Activated naive CD8-positive, alpha-beta T cell treated with anti-CD3 and anti-CD28 coated beads, Interleukin-2, amount 50 U/mL, for 24 hours (primary cell): ENCODE data around the gene PCNX3.
A peak's percentile ranks its signal among the peaks of the same experiment; 100 is the strongest.

ENCODE experiments used
- ATAC-seq: fragments of 150-1000 bp; cut with Tn5 transposase; one replicate; pipeline ENCODE4 v1.10.0; 2021
- DNase-seq: peaks from one replicate; pipeline ENCODE4 v3.0.0; 2021
- H3K27ac Mint-ChIP-seq: one replicate; pipeline ENCODE4 v1.8.0; 2021; ENCODE audit warnings: mild to moderate bottlenecking, mixed read lengths
- H3K27me3 Mint-ChIP-seq: one replicate; pipeline ENCODE4 v1.8.0; 2021; ENCODE audit warnings: mixed read lengths
- H3K36me3 Mint-ChIP-seq: one replicate; pipeline ENCODE4 v1.8.0; 2021; ENCODE audit warnings: low read depth, mixed read lengths
- H3K4me1 Mint-ChIP-seq: one replicate; pipeline ENCODE4 v1.8.0; 2021; ENCODE audit warnings: mixed read lengths
- H3K4me3 Mint-ChIP-seq: one replicate; pipeline ENCODE4 v1.8.0; 2021; ENCODE audit warnings: mild to moderate bottlenecking, moderate library complexity, mixed read lengths
- H3K9me3 Mint-ChIP-seq: one replicate; pipeline ENCODE4 v1.8.0; 2021; ENCODE audit warnings: mixed read lengths

The PCNX3 gene

DNA sequence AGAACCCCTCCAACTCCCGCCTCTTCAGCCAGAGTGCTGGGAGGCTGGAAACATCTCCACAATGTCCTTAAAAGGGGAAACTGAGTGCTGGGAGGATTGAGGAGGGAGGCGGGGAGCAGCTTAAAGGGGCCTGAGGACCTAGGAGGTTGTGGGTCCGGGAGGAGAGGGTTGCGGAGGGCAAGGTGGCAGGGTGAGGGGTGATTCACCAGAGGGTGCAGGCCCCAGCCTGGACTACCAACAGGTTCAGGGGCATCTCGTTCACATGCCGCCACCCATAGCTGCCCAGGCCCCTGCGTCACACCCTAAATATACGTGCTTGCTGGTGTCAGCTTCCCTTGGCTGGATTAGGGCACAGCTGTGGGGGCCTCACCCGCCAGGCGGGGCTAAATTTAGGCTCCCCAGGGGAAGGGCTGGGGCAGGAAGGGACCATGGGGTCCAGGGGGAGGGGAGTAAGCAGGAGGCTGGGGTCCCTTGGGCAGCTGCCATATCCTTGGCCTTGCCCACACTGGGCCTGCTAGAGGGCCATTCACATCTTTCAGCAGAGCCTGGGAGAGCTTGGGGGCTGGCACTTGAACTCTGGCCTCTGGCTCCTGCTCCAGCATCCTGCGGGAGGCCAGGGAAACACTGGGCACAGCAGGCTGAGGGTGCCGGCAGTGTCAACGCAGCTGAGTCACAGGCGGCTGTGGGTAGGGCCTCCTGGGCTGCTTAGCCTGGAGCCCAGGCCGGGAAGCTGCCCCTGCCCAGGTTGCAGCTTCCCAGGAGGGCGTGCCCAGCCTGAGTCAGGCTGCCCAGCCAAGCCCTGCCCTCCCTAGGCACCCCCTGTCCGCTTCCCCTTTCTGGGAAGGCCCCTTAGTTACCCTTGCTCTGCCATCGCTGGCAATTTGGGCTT lies 38.5 kb upstream of the PCNX3 start:
- Mint-ChIP-seq H3K4me1 (peaks cover 42% of the 10 kb centered on the region), H3K27ac (peak overlapping the region; percentile 79), H3K9me3 (no peaks in the 10 kb centered on the region), H3K4me3 (peak overlapping the region; percentile 86), H3K27me3 (no peaks in the 10 kb centered on the region), H3K36me3 (peaks cover 23% of the 10 kb centered on the region)
- DNase-seq (peak; percentile 58), ATAC-seq (peak; percentile 14)

DNA sequence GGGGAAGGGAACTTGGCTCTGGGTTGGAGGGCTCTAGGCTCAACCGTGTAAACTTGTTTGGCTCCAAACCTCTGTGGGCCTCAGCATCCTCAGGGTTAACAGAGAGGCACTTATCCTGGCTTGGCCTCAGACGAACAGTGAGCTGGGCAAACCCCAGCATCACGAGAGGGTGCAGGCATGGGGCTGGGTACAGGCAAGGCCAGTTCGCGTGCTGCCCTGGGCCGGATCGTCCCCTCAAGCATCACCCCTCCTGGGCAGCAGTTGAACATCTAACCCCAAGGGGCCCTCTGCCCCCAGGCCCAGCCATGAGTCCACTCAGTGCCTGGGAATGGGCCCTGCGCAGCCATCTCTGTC lies 37.8 kb upstream of the PCNX3 start:
- ATAC-seq (no peak), DNase-seq (no peak)
- Mint-ChIP-seq H3K27ac (peak overlapping the region; percentile 39), H3K4me1 (peaks cover 40% of the 10 kb centered on the region), H3K9me3 (no peaks in the 10 kb centered on the region), H3K27me3 (no peaks in the 10 kb centered on the region), H3K4me3 (peak overlapping the region; percentile 86), H3K36me3 (peaks cover 23% of the 10 kb centered on the region)

DNA sequence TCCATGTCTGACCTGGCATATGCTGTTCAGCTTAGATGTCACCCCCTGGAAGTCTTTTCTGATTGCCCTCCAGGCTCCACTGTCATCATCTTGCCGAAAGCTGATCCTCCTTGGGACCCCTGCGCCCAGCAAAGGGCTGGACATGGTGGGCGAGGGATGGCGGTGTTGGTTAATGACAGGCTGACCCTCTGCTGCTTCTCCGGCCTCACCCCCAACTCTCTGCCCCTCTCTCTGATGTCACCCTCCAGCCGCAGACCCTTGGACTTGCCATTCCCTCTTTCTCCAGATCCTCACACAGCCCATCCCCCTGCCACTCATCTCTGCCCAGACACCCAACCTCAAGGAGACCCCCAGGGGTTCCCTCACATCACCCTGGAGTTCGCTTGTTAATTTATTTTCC lies 37.4 kb upstream of the PCNX3 start:
- peaks cover 21% of the 10 kb centered on the region for H3K36me3 Mint-ChIP-seq
- H3K9me3 Mint-ChIP-seq, result no peaks in the 10 kb centered on the region
- peaks cover 38% of the 10 kb centered on the region for H3K4me1 Mint-ChIP-seq
- H3K27me3 Mint-ChIP-seq, result no peaks in the 10 kb centered on the region
- ATAC-seq (no peak), DNase-seq (no peak)
- peak overlapping the region; percentile 86 for H3K4me3 Mint-ChIP-seq
- peak overlapping the region; percentile 39 for H3K27ac Mint-ChIP-seq

DNA sequence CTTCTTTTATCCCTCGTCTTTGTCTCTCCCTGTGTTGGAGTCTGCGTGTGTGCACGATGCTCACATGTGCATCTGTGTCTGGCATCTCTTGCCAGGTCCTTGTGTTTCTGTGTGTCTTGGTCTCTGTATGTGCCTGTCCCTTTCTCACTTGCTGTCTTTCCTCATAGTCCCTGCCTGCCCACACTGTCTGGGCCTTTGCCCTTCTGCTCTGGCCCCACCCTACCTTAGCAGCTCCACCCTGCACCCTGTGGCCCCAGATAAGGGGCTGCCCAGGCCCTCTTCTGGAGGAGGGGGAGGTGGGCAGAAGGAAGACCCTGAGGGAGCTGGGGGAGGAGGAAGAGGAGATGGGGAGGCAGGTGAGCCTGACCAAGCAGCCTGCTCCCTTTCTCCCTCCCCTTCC lies 36.9 kb upstream of the PCNX3 start:
- Mint-ChIP-seq H3K9me3 (no peaks in the 10 kb centered on the region), H3K4me1 (peaks cover 33% of the 10 kb centered on the region), H3K4me3 (peak overlapping the region; percentile 53), H3K27ac (peak overlapping the region; percentile 7), H3K27me3 (no peaks in the 10 kb centered on the region), H3K36me3 (peaks cover 19% of the 10 kb centered on the region)
- ATAC-seq, result no peak
- DNase-seq, result no peak

- ATAC-seq (no peak), DNase-seq (no peak)
- H3K9me3 Mint-ChIP-seq, result no peaks in the 10 kb centered on the region
- H3K36me3 Mint-ChIP-seq, result peaks cover 19% of the 10 kb centered on the region
- no peak overlapping the region for H3K27ac Mint-ChIP-seq
- H3K4me1 Mint-ChIP-seq, result peaks cover 30% of the 10 kb centered on the region
- no peaks in the 10 kb centered on the region for H3K27me3 Mint-ChIP-seq
- H3K4me3 Mint-ChIP-seq, result no peak overlapping the region
Observed at GRCh38 chr11:65579291-65579690, 36.3 kb upstream of the PCNX3 start.

- H3K27ac Mint-ChIP-seq, result peak overlapping the region; percentile 14
- H3K9me3 Mint-ChIP-seq, result no peaks in the 10 kb centered on the region
- H3K4me3 Mint-ChIP-seq, result no peak overlapping the region
- ATAC-seq, result no peak
- H3K36me3 Mint-ChIP-seq, result peaks cover 23% of the 10 kb centered on the region
- no peaks in the 10 kb centered on the region for H3K27me3 Mint-ChIP-seq
- peaks cover 24% of the 10 kb centered on the region for H3K4me1 Mint-ChIP-seq
- no peak for DNase-seq
Observed at GRCh38 chr11:65580031-65580692, 35.4 kb upstream of the PCNX3 start.

- no peak for DNase-seq
- Mint-ChIP-seq H3K27ac (no peak overlapping the region), H3K4me1 (peaks cover 19% of the 10 kb centered on the region), H3K9me3 (no peaks in the 10 kb centered on the region), H3K36me3 (peaks cover 23% of the 10 kb centered on the region), H3K4me3 (no peak overlapping the region), H3K27me3 (no peaks in the 10 kb centered on the region)
- no peak for ATAC-seq
Observed at GRCh38 chr11:65580756-65581155, 34.8 kb upstream of the PCNX3 start.

DNA sequence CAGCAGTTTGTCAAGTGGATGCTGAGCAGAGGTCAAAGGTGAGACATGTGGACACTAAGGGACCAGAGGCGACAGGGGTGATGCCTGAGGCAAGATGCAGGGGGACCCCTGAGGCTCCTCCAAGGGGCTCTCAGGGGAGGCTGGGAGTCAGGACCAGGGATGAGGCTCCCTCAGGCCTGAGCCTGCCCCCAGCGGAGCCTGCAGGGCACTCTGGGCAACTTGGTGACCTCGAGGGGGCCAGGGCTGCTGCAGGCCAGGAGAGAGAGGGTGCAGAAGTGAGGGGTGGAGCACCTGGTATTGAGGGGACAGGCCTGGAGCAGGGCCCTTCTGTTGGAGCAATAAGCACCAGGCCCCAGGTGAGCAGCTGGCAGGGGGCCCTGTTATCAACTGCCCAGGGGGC lies 33.6 kb upstream of the PCNX3 start:
- no peak overlapping the region for H3K27ac Mint-ChIP-seq
- no peak overlapping the region for H3K4me3 Mint-ChIP-seq
- ATAC-seq (no peak), DNase-seq (no peak)
- H3K36me3 Mint-ChIP-seq, result peaks cover 29% of the 10 kb centered on the region
- no peaks in the 10 kb centered on the region for H3K9me3 Mint-ChIP-seq
- no peaks in the 10 kb centered on the region for H3K27me3 Mint-ChIP-seq
- H3K4me1 Mint-ChIP-seq, result peaks cover 24% of the 10 kb centered on the region

DNA sequence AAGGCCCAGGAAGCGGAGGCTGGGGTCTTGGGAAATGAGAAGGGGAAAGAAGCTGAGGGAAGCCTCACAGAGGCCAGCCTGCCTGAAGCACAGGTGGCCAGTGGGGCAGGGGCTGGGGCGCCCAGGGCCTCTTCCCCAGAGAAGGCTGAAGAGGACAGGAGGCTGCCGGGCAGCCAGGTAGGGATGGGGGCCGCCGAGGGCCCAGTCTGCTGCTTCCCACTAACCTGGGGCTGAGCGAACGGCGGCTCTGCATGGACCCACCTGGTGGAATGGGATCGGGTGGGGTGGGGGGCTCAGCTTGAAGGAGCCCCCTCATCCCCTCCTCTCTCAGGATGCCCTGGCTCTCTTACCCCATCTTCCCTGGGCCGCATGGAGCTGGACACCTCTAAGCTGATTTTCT lies 32.0 kb upstream of the PCNX3 start:
- Mint-ChIP-seq H3K4me1 (peaks cover 29% of the 10 kb centered on the region), H3K9me3 (no peaks in the 10 kb centered on the region), H3K4me3 (no peak overlapping the region), H3K36me3 (peaks cover 29% of the 10 kb centered on the region), H3K27me3 (no peaks in the 10 kb centered on the region), H3K27ac (no peak overlapping the region)
- no peak for DNase-seq
- ATAC-seq, result no peak

DNA sequence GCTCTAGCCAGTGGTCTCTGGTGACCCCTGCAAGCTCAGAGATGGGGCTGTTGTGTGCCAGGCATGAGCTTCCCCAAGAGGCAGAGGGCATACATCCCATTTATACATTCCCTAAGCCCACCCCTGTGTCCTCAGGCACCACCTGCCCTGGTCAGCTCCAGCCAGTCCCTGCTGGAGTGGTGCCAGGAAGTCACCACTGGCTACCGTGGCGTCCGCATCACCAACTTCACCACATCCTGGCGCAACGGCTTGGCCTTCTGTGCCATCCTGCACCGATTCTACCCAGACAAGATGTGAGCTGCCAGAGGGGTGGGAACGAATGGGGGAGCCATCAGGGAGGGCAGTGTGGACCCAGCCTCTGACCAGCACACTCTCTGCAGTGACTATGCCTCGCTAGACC lies 31.5 kb upstream of the PCNX3 start:
- H3K4me3 Mint-ChIP-seq, result no peak overlapping the region
- H3K36me3 Mint-ChIP-seq, result peaks cover 29% of the 10 kb centered on the region
- H3K27me3 Mint-ChIP-seq, result no peaks in the 10 kb centered on the region
- H3K9me3 Mint-ChIP-seq, result no peaks in the 10 kb centered on the region
- ATAC-seq, result no peak
- peaks cover 33% of the 10 kb centered on the region for H3K4me1 Mint-ChIP-seq
- no peak for DNase-seq
- no peak overlapping the region for H3K27ac Mint-ChIP-seq

DNA sequence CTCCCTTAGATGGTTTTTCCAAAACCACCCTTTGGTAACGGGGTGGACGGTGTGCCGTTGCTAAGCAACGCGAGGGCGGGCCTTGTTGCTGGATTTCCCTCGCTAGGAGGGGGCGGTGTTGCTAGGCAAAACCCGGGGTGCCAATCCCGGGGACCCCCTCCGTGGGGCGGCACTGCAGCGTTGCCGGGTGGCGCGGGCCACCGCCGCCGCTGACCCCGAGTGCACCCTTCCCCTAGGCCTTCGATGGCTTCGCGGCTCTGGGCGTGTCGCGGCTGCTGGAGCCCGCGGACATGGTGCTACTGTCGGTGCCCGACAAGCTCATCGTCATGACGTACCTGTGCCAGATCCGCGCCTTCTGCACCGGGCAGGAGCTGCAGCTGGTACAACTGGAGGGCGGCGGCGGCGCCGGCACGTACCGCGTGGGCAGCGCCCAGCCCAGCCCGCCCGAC lies 30.8 kb upstream of the PCNX3 start:
- Mint-ChIP-seq H3K27me3 (no peaks in the 10 kb centered on the region), H3K9me3 (no peaks in the 10 kb centered on the region), H3K27ac (no peak overlapping the region), H3K36me3 (peaks cover 28% of the 10 kb centered on the region), H3K4me3 (no peak overlapping the region), H3K4me1 (peaks cover 39% of the 10 kb centered on the region)
- DNase-seq (no peak), ATAC-seq (no peak)

DNA sequence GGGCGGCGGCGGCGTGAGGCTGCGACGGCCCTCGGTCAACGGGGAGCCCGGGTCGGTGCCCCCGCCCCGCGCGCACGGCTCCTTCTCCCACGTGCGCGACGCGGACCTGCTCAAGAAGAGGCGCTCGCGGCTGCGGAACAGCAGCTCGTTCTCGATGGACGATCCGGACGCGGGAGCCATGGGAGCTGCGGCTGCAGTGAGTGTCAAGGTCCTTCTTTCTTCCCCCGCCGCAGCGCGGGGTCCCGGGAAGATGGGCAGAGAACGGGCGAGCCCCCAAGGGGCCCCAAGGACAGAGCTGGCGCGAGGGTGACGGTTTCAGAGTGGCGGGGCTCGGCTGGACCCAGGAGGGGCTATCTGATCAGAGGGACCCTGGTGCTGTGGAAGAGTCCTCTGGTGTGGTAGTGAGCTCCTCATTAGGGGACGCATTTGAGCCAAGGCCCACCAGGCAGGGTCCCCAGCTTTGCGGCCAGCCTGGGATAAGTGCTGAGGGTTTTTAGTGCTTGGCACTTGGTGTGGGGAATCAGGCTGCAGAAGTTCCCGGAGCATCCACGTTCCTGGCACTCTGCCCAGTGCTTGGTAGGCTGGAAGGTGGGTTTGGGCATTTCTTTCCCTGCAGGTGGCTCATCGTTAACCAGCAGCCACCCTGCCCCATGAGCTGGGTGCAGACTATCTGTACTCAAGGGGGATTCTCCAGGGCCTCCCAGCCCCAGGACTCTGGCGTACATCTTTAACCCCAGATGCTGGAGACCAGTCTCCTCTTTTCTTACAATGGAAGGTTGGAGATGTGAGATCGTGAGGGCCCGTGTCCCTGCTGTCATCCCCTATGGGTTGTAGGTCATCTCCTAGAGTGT lies 30.0 kb upstream of the PCNX3 start:
- Mint-ChIP-seq H3K36me3 (peaks cover 26% of the 10 kb centered on the region), H3K27me3 (no peaks in the 10 kb centered on the region), H3K27ac (no peak overlapping the region), H3K4me3 (no peak overlapping the region), H3K9me3 (no peaks in the 10 kb centered on the region), H3K4me1 (peaks cover 41% of the 10 kb centered on the region)
- DNase-seq (no peak), ATAC-seq (no peak)

DNA sequence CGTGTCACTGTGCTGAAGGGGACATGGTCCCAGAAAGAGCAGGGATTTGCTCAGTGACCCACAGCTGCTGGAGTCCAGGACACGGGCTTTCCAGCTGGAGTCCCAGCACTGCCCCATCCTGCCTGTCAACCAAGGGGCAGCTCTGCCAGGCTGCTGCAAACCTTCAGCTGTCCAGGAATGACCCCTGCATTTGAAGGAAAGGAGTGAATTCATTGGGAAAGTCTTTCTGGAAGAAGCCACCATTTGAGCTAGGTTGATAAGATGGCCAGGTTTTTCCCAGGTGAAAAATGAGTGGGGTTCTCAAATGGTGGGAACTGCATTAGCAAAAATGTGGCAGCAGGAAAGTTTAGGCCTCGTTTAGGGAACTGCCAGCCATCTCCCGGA lies 29.3 kb upstream of the PCNX3 start:
- DNase-seq (no peak), ATAC-seq (no peak)
- Mint-ChIP-seq H3K9me3 (no peaks in the 10 kb centered on the region), H3K27ac (peak overlapping the region; percentile 31), H3K27me3 (no peaks in the 10 kb centered on the region), H3K4me1 (peaks cover 41% of the 10 kb centered on the region), H3K36me3 (peaks cover 24% of the 10 kb centered on the region), H3K4me3 (no peak overlapping the region)

DNA sequence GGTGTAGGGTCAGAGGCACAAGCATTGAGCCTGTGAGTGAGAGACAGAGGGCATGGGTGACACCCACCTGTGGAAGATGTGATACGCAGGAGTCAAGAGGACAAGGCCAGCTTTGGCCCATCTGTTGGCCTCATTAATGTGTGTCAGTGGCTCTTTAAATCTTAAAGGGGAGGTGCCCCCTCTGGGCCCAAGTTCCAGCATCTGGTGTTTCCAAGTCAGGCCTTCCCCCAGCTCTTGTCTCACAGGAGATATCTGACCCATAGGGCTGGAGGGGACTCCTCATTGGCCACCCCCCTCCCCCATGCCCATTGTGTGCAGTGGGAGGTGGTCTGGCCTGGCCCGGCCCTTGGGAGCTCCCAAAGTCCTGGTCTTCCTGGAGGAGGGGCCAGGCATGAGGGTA lies 28.9 kb upstream of the PCNX3 start:
- Mint-ChIP-seq H3K36me3 (peaks cover 22% of the 10 kb centered on the region), H3K27ac (peak overlapping the region; percentile 31), H3K4me1 (peaks cover 41% of the 10 kb centered on the region), H3K4me3 (no peak overlapping the region), H3K9me3 (no peaks in the 10 kb centered on the region), H3K27me3 (no peaks in the 10 kb centered on the region)
- ATAC-seq (no peak), DNase-seq (no peak)
